PC-3 (cell line): ENCODE measurements around the gene SCRT2. TPM values are rescaled to one million over a fixed set of nuclear protein-coding genes. Genes with fewer than 3 reads are reported as not detected.
A peak's percentile ranks its signal among the peaks of the same experiment; 100 is the strongest.

Experiments used
- ATAC-seq: fragments of 200-7000 bp; cut with Tn5 transposase; 2 replicates; pipeline ENCODE4 v1.9.1; 2020; ENCODE audit warnings: mild to moderate bottlenecking, moderate library complexity
- BruUV-seq: library from RNA; stranded (reverse); fragments of 400-500 nt; replicated peaks from 2 replicates; lab custom pipeline; 2021; lab: Mats Ljungman, UMichigan
- CTCF ChIA-PET: fragments of 300-600 bp; sonication (Branson Sonifier 250); formaldehyde crosslinking; loops from one replicate; lab custom pipeline; 2022; ENCODE audit warnings: antibody characterized with exemption; lab: Charles Lee
- POLR2A ChIA-PET: fragments of 300-600 bp; sonication (Branson Sonifier 250); formaldehyde crosslinking; loops from one replicate; lab custom pipeline; 2022; ENCODE audit warnings: antibody characterized with exemption; ENCODE audit not compliant: unreplicated experiment; lab: Charles Lee
- DNase-seq: peaks from one replicate; pipeline ENCODE4 v3.0.0-alpha.2; 2015
- H2AFZ ChIP-seq: fragments of 300-600 bp; sonication (generic); 2 replicates; pipeline ENCODE4 v1.6.0; 2016; ENCODE audit warnings: antibody characterized with exemption, low read length
- H3F3A ChIP-seq: fragments of 300-600 bp; sonication (generic); one replicate; pipeline ENCODE4 v1.6.0; 2017; ENCODE audit warnings: antibody characterized with exemption, low read length, control low read depth, mild to moderate bottlenecking; ENCODE audit not compliant: unreplicated experiment
- H3K27ac ChIP-seq: fragments of 300-600 bp; sonication (generic); 2 replicates; pipeline ENCODE4 v1.5.1; 2016; ENCODE audit warnings: mild to moderate bottlenecking, low read length
- H3K27me3 ChIP-seq: fragments of 300-600 bp; sonication (generic); 2 replicates; pipeline ENCODE4 v1.6.1; 2016; ENCODE audit warnings: low read length, mixed read lengths
- H3K36me3 ChIP-seq: fragments of 300-600 bp; sonication (generic); 2 replicates; pipeline ENCODE4 v1.6.1; 2016; ENCODE audit warnings: low read depth, mixed run types, low read length, mixed read lengths
- H3K4me1 ChIP-seq: fragments of 300-600 bp; sonication (generic); 2 replicates; pipeline ENCODE4 v1.5.1; 2016; ENCODE audit warnings: low read length; ENCODE audit not compliant: insufficient read depth
- H3K4me2 ChIP-seq: fragments of 300-600 bp; sonication (generic); 2 replicates; pipeline ENCODE4 v1.6.0; 2016; ENCODE audit warnings: low read length
- H3K4me3 ChIP-seq: fragments of 300-600 bp; sonication (generic); 2 replicates; pipeline ENCODE4 v1.5.1; 2016; ENCODE audit warnings: mild to moderate bottlenecking, low read length, mixed read lengths
- H3K79me2 ChIP-seq: fragments of 300-600 bp; sonication (generic); 2 replicates; pipeline ENCODE4 v1.6.1; 2017; ENCODE audit warnings: low read length, mixed read lengths
- H3K9ac ChIP-seq: fragments of 300-600 bp; sonication (generic); 2 replicates; pipeline ENCODE4 v1.6.0; 2016; ENCODE audit warnings: mild to moderate bottlenecking, low read length
- H3K9me2 ChIP-seq: fragments of 300-600 bp; sonication (generic); replicated peaks from 2 replicates; pipeline ENCODE4 v1.6.1; 2016; ENCODE audit warnings: mixed run types, low read length, mixed read lengths
- H3K9me3 ChIP-seq: fragments of 300-600 bp; sonication (generic); 2 replicates; pipeline ENCODE4 v1.6.1; 2016; ENCODE audit warnings: low read length, mixed read lengths
- H4K20me1 ChIP-seq: fragments of 300-600 bp; sonication (generic); 2 replicates; pipeline ENCODE4 v1.6.1; 2016; ENCODE audit warnings: low read length, mixed read lengths
- CTCF ChIP-seq: fragments of 300-600 bp; sonication (generic); conservative IDR thresholded peaks from 2 replicates; pipeline ENCODE4 v1.5.1; 2017; ENCODE audit warnings: antibody characterized with exemption, low read depth, mild to moderate bottlenecking, low read length
- EZH2 ChIP-seq: fragments of 300-600 bp; sonication (generic); IDR thresholded peaks from one replicate; pipeline ENCODE4 v1.6.1; 2017; ENCODE audit warnings: antibody characterized with exemption, mild to moderate bottlenecking, low read length; ENCODE audit not compliant: unreplicated experiment
- EZH2phosphoT487 ChIP-seq: fragments of 300-600 bp; sonication (generic); IDR thresholded peaks from 2 replicates; pipeline ENCODE4 v1.6.1; 2018; ENCODE audit warnings: mild to moderate bottlenecking, antibody characterized with exemption, low read length, borderline replicate concordance
- intact Hi-C: fragments of 100-400 bp; cut with micrococcal nuclease; formaldehyde crosslinking; loops from 2 replicates; pipeline ENCODE4 v1.9.0; 2023
- total RNA-seq: library from RNA; depleted of rRNA; stranded (reverse); fragments of >200 nt; gene quantifications from 2 replicates; pipeline ENCODE4 v1.2.3, GENCODE V29; 2014

The SCRT2 gene
- total RNA-seq, 1 experiment from 2014 or later: not detected

GRCh38 chr20:635893-636338 is 39.7 kb downstream of the SCRT2 start:
- H3K9me2 ChIP-seq: no peaks in the 10 kb centered on the region
- intact Hi-C loops: no loop called here
- H3K27ac ChIP-seq: no peak overlapping the region
- no peak for ATAC-seq
- H3F3A ChIP-seq: no peaks in the 10 kb centered on the region
- H4K20me1 ChIP-seq: no peaks in the 10 kb centered on the region
- H3K9me3 ChIP-seq: no peaks in the 10 kb centered on the region
- DNase-seq: peak; percentile 34
- H3K9ac ChIP-seq: no peak overlapping the region
- no peak overlapping the region for H2AFZ ChIP-seq
- H3K27me3 ChIP-seq: peaks cover 19% of the 10 kb centered on the region; the same call in 1 of the 2 replicates
- no peaks in the 10 kb centered on the region for H3K4me1 ChIP-seq
- no peak for TF ChIP-seq CTCF
- TF ChIP-seq EZH2: no peak
- TF ChIP-seq EZH2phosphoT487: no peak
- BruUV-seq: no TSS peak
- no peak overlapping the region for H3K4me3 ChIP-seq
- no peaks in the 10 kb centered on the region for H3K36me3 ChIP-seq
- CTCF ChIA-PET: no interaction called here
- no peaks in the 10 kb centered on the region for H3K79me2 ChIP-seq
- no peak overlapping the region for H3K4me2 ChIP-seq
- POLR2A ChIA-PET: no interaction called here

GRCh38 chr20:635028-635892 is 40.3 kb downstream of the SCRT2 start:
- H3K36me3 ChIP-seq: no peaks in the 10 kb centered on the region
- no peaks in the 10 kb centered on the region for H3K9me3 ChIP-seq
- TF ChIP-seq EZH2 (no peak), EZH2phosphoT487 (no peak), CTCF (no peak)
- no peak overlapping the region for H3K4me3 ChIP-seq
- no peak overlapping the region for H3K4me2 ChIP-seq
- H3K9me2 ChIP-seq: no peaks in the 10 kb centered on the region
- ATAC-seq (no peak), DNase-seq (no peak)
- CTCF ChIA-PET: no interaction called here
- intact Hi-C loops: no loop called here
- H3K9ac ChIP-seq: no peak overlapping the region
- no TSS peak for BruUV-seq
- no peaks in the 10 kb centered on the region for H3K79me2 ChIP-seq
- POLR2A ChIA-PET: no interaction called here
- H3K27ac ChIP-seq: no peak overlapping the region
- no peaks in the 10 kb centered on the region for H3K4me1 ChIP-seq
- H4K20me1 ChIP-seq: no peaks in the 10 kb centered on the region
- H3F3A ChIP-seq: no peaks in the 10 kb centered on the region
- H3K27me3 ChIP-seq: peaks cover 24% of the 10 kb centered on the region; the same call in 1 of the 2 replicates
- no peak overlapping the region for H2AFZ ChIP-seq
